Retina (tissue), 1 donor: ENCODE measurements around the gene NPY1R.

Experiments
- DNase-seq: peaks from one replicate; pipeline ENCODE4 v3.0.0-alpha.2; 2016

NPY1R gene

DNA sequence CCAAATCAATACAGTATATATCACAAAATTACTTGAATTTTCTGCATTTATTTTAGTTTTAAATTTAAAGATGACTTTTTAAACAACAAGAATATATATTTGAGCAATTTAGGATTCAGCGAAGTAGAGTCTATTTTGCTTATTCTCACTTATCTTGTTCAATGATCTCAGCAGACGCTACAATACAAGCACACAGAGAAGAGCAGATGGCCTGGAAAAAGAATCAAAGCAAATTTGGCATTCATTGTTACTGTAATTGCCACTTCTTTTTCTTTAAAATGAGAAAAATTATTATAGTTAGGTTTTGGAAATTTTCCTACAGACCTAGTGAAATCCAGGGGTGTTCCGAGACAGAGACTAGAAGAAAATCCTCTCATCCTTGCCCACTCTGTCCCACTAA is 57.5 kb downstream of the NPY1R start:
- DNase-seq = no peak
